Ascending aorta (tissue), 2 donors: ENCODE results near the gene ADCY7. TPM values are rescaled to one million over a fixed set of nuclear protein-coding genes. Genes with fewer than 3 reads are reported as not detected.
A peak's percentile ranks its signal among the peaks of the same experiment; 100 is the strongest.

Experiments used
- DNase-seq, 2 donors: peaks; one replicate each; pipeline ENCODE4 v3.0.0-alpha.2; 2019; ENCODE audit warnings: low spot score in 2 of 2
- H3K27ac ChIP-seq, 2 donors: fragments of 200-600 bp; sonication (generic); one replicate each; pipeline ENCODE4 v1.5.1; 2016 to 2017; ENCODE audit warnings: mild to moderate bottlenecking in 1 of 2
- H3K27me3 ChIP-seq: fragments of 200-600 bp; sonication (generic); one replicate; pipeline ENCODE4 v1.5.1; 2017
- H3K36me3 ChIP-seq, 2 donors: fragments of 200-600 bp; sonication (generic); one replicate each; pipeline ENCODE4 v1.5.1; 2016
- H3K4me1 ChIP-seq, 2 donors: fragments of 200-600 bp; sonication (generic); one replicate each; pipeline ENCODE4 v1.5.1; 2016 to 2017; ENCODE audit warnings: mild to moderate bottlenecking in 1 of 2
- H3K4me3 ChIP-seq, 2 donors: fragments of 200-600 bp; sonication (generic); one replicate each; pipeline ENCODE4 v1.5.1; 2016 to 2017; ENCODE audit warnings: mild to moderate bottlenecking in 1 of 2
- H3K9me3 ChIP-seq, 2 donors: fragments of 200-600 bp; sonication (generic); one replicate each; pipeline ENCODE4 v1.5.1; 2016
- intact Hi-C: fragments of 100-400 bp; cut with DNase I; formaldehyde crosslinking; loops from one replicate; pipeline ENCODE4 v1.15.1; 2023
- total RNA-seq: library from RNA; depleted of rRNA; stranded (reverse); fragments of >200 nt; gene quantifications from one replicate; pipeline ENCODE4 v1.1.0, GENCODE V29; 2016
- TF ChIP-seq, protein P1 (sequence below), 3 experiments: fragments of 200-600 bp in 2 of 3; fragments of 450-650 bp in 1 of 3; sonication (generic) in 2 of 3; IDR thresholded peaks; one replicate each; pipeline ENCODE4 v1.5.1; 2016 to 2019; ENCODE audit warnings: antibody characterized with exemption in 3 of 3, mild to moderate bottlenecking in 1 of 3, moderate library complexity in 1 of 3

Gene ADCY7
- total RNA-seq, 1 donor from 2014 or later, result 8.2 TPM

DNA sequence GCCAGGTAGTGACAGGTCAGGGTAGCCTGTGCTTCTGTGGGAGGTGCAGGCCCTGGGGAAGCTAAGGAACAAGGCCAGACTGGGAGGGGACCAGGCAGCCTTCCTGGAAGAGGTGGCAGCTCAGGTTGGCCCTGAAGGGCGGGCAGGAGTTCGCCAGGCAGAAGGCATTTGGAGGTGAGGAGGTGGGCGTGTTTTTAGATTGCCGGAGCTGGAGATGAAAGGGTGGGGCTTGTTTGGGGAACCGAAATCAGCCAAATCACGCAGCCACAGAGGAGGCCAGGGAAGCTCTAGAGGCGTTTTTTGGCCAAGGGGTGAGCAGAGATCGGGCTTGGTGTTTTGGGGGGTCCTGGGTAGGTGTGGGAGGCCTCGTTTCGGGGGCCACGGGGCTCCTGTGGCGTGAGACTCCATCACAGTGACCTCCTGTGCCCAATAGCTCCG, 7.6 kb downstream of the ADCY7 start:
- intact Hi-C loops, result no loop called here
- H3K27ac ChIP-seq, result peak overlapping the region; percentile 40 to 53
- DNase-seq, result no peak
- no peaks in the 10 kb centered on the region for H3K4me1 ChIP-seq
- TF ChIP-seq, protein P1, sequence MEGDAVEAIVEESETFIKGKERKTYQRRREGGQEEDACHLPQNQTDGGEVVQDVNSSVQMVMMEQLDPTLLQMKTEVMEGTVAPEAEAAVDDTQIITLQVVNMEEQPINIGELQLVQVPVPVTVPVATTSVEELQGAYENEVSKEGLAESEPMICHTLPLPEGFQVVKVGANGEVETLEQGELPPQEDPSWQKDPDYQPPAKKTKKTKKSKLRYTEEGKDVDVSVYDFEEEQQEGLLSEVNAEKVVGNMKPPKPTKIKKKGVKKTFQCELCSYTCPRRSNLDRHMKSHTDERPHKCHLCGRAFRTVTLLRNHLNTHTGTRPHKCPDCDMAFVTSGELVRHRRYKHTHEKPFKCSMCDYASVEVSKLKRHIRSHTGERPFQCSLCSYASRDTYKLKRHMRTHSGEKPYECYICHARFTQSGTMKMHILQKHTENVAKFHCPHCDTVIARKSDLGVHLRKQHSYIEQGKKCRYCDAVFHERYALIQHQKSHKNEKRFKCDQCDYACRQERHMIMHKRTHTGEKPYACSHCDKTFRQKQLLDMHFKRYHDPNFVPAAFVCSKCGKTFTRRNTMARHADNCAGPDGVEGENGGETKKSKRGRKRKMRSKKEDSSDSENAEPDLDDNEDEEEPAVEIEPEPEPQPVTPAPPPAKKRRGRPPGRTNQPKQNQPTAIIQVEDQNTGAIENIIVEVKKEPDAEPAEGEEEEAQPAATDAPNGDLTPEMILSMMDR (IDR thresholded peaks at IDR 0.05), result no peak
- no peaks in the 10 kb centered on the region for H3K36me3 ChIP-seq
- no peaks in the 10 kb centered on the region for H3K9me3 ChIP-seq
- H3K27me3 ChIP-seq, result no peaks in the 10 kb centered on the region
- peak overlapping the region in 1 of 2 donors; percentile 22 for H3K4me3 ChIP-seq

DNA sequence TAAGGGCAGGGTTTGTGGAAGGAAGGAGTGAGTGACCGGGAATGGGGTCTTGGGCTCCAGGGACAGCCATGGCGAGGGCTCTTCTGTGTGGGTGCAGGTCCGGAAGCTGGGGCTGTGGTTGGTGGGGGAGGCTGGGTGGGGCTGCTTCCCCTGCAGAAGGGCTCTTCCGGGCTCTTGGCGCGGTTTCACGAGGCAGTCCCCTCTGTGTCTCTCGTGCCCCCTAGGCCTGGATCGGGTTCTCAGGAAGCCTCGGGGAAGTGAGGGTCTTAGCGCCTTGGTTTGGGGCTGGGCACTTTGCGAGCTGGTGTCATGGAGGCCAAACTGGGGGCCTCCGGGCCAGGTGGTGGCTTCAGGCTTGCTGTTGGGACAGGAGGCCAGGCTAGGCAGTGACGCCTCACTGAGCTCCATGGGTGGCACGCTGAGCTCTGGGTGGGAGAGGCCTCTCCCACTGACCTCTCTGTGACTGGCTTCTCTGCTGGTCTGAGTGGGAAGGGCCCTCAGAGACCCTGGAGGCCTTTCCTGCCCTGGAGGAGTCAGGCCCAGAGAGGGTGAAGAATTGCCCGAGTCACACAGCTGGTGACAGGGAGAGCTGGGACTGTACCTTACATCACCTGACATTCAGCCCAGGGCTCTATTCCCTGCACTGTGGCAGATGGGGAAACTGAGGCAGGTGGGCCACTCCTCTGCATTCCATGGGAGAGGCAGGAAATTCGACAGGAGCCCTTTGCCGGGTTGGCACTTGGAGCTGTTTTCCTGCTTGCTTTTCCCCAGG, 8.2 kb downstream of the ADCY7 start:
- peak overlapping the region in 1 of 2 donors; percentile 22 for H3K4me3 ChIP-seq
- no peaks in the 10 kb centered on the region for H3K4me1 ChIP-seq
- no peaks in the 10 kb centered on the region for H3K27me3 ChIP-seq
- no peaks in the 10 kb centered on the region for H3K36me3 ChIP-seq
- DNase-seq, result no peak
- H3K9me3 ChIP-seq, result no peaks in the 10 kb centered on the region
- TF ChIP-seq, protein P1 (IDR thresholded peaks at IDR 0.05), result no peak
- peak overlapping the region; percentile 40 to 53 for H3K27ac ChIP-seq
- intact Hi-C loops, result no loop called here

DNA sequence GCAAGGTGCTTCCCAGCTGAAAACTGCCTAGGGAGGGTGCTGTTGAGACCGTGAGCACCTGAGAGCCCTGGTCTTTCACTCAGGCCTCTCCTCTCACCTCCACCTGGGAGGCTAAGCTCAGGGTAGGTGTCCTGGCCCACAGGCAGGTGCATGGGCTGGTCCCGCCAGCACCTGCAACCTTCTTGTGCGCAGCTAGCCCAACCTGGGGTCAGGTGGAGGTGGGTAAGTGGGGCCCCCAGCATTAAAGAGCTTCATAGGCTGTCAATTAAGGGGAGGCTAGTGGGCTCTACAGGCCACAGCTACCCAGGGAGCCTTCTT, 8.7 kb downstream of the ADCY7 start:
- intact Hi-C loops, result no loop called here
- H3K36me3 ChIP-seq, result no peaks in the 10 kb centered on the region
- peak overlapping the region in 1 of 2 donors; percentile 53 for H3K27ac ChIP-seq
- no peaks in the 10 kb centered on the region for H3K27me3 ChIP-seq
- no peak for DNase-seq
- no peaks in the 10 kb centered on the region for H3K4me1 ChIP-seq
- no peaks in the 10 kb centered on the region for H3K9me3 ChIP-seq
- TF ChIP-seq, protein P1 (IDR thresholded peaks at IDR 0.05), result no peak
- peak overlapping the region in 1 of 2 donors; percentile 22 for H3K4me3 ChIP-seq

DNA sequence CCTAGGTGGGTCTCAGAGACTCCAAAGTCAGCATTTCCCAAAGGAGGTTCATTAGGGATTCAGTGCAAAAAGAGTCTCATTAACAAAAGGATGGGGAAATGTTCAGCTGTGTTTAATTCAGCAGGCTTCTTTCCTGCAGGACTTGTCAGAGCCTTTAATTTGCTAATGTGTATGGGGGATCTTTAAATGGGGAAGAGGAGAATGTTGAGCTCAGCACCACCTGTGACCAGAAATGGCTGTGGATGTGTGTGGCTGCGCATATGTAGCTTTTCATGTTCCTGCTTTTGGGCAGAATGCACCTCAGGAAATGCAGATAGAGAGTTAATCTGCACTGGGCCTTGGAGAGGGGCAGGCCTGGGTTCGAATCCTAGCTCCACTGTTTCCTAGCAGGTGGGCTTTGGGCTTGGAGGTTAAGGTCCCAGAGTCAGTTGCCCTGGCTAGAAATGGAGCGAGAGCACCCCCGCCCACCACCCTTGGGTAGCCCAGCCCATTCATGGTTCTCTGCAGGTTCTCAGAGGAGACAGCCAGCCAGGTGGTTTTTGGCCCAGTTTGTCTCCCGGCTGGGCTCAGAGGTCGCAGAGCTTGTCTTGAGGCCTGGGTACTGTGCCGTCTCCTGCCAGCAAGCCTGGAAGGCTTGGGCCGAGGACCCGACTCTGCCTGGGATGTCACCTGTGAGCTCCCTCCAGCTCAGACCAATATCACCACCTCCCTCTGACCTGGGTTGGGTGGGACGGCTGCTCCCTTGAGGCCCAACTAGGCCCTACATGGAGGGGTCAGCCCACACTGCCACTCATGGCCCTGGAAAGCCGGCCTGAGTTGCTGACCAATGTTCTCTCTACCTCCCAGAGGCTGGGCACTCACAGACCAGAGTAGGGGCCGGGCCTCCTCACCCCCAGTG, 9.3 kb downstream of the ADCY7 start:
- no peak overlapping the region for H3K27ac ChIP-seq
- no peaks in the 10 kb centered on the region for H3K36me3 ChIP-seq
- intact Hi-C loops, result no loop called here
- no peak overlapping the region for H3K4me3 ChIP-seq
- TF ChIP-seq, protein P1 (IDR thresholded peaks at IDR 0.05), result no peak
- no peaks in the 10 kb centered on the region for H3K9me3 ChIP-seq
- H3K27me3 ChIP-seq, result no peaks in the 10 kb centered on the region
- DNase-seq, result no peak
- H3K4me1 ChIP-seq, result no peaks in the 10 kb centered on the region

DNA sequence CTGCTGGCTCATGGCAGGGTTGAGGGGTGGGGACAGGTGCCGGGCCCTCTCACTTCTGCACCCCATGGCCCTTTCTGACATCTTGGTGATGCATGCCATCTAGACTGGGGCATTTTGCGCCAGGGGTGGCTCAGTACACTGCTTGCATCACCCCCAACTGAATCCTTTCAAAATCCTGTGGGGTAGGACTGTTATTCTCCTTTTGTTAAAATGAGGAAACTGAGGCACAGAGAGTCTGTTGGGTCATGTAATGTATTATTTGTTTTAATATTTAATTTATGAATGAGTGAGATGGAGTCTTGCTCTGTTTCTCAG, 9.9 kb downstream of the ADCY7 start:
- no peak overlapping the region for H3K4me3 ChIP-seq
- H3K9me3 ChIP-seq, result no peaks in the 10 kb centered on the region
- intact Hi-C loops, result no loop called here
- no peak for DNase-seq
- H3K27ac ChIP-seq, result no peak overlapping the region
- TF ChIP-seq, protein P1 (IDR thresholded peaks at IDR 0.05), result no peak
- no peaks in the 10 kb centered on the region for H3K27me3 ChIP-seq
- H3K4me1 ChIP-seq, result no peaks in the 10 kb centered on the region
- no peaks in the 10 kb centered on the region for H3K36me3 ChIP-seq
